Stimulated activated CD4-positive, alpha-beta T cell treated with anti-CD3 and anti-CD28 coated beads, Interleukin-15, amount 100 ng/mL, for 24 hours (primary cell): ENCODE results near the gene ULK4.
"Not testable (repeated sequence)": the region's sequence is repeated elsewhere in the genome, so short reads cannot be mapped to it uniquely, and the experiment has no call there.

Experiments used
- DNase-seq: peaks from one replicate; pipeline ENCODE4 v3.0.0-alpha.2; 2020

ULK4 gene

DNA sequence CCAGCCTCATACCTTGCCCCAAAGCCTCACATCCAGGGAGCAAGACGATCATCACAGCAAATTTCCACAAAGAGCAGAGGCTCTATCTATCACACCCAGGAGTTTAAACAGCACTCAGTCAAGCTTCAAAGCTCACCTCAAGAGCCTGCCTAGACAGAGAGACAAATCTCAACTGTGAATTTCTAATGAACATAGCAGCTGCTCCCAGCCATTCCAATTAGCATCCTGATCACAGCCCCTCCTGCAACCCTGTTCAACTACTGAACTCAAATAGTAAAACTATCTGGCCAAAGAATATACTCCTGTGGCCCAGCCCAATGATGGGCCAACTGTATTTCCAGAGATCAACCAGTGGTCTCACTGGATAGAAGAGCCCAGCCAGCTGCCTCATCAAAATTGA, 492.8 kb downstream of the ULK4 start:
- no peak for DNase-seq

DNA sequence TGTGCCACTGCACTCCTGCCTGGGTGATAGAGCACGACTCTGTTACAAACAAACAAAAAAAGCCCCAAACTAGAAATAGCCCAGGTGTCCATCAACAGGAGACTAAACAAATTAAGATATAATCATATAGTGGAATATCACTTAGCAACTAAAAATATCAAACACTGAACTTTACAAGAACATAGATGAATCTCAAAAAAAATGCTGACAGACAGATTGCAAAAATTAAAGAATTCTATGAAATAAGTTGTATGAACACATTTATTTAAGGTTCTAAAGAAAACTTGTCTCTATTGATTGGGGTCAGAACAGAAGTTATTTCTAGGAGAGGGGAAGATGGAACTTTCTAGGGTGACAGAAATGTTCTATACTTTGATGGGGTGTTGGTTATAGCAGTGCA, 494.4 kb downstream of the ULK4 start:
- DNase-seq: no peak

DNA sequence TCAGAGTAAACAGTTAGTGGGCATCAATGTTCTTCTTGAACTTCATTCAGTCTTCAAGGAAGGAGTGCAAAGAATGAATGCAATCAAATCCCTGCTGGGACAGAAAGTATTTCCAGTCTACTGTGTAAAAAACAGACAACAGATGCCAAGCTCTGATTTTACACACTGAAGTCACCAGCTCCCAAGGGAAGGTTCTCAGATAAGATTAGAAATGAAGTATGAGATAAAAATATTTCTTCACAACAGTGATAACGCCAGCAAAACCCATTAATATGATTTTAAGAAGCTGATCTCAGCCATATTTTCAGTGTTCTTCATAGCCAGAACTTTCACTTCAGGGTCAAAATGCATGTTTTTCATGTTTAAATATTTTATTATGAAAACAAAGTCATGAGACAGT, 497.0 kb downstream of the ULK4 start:
- no peak for DNase-seq

DNA sequence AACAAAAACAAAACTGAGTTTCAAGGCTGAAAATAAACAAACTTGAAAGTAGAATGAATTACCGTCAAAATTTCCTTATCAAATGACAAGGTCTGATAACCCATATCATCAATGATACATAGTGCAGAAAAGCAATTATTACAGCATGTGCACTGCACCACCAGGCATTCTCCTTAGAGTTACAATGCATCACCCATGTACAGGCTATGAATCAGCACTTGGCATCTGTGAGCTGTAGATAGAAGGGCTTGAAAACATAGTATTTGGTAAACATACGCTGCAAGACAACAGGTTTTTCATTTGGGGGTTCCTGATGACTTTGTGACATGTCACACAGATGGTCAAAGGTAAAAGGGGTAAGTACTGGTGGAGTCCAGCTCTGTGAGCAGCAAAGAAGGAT, 497.5 kb downstream of the ULK4 start:
- no peak for DNase-seq

DNA sequence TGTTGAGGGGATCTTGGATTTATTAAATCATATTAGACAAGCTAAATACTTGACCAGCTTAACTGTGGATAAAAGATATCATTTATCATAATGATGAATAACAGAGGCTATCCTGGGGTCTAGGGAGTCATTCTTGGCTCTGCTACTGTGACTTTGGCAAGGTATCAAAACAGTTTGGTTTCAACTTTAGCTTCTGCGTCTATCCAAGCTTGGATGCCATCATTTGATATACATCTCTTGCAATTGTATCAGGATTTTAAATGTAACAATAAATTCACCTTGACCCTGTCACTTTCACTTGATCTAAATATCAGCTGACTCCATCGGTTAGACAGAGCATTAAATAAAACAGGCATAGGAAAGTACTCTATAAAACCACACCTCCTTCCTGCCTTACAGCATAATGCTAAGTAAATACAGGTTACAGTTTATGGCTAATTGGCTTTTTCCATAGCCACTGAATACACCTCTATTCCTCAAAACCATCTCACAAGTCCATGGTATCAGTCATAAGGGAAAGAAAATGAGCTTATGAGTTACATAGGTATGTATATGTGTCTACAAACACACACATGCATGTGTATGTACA, 499.7 kb downstream of the ULK4 start:
- no peak for DNase-seq

DNA sequence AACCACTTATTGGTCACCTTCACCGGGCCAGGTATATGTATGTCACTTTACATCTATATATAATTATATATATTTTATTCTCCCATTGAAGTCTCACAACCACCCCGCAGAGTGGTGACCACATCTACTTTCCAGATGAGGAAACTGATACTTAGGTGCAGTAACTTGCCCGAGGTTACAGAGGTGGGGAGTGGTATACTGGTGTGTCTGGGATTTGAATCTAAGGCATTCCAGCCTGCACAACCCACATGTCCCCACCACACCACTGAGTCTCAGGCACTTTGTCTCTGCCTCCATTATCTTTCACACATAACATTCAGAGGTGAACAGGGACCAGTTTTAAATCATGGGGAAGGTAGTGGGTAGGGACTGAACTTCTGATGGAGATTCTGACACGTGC, 501.2 kb downstream of the ULK4 start:
- no peak for DNase-seq

DNA sequence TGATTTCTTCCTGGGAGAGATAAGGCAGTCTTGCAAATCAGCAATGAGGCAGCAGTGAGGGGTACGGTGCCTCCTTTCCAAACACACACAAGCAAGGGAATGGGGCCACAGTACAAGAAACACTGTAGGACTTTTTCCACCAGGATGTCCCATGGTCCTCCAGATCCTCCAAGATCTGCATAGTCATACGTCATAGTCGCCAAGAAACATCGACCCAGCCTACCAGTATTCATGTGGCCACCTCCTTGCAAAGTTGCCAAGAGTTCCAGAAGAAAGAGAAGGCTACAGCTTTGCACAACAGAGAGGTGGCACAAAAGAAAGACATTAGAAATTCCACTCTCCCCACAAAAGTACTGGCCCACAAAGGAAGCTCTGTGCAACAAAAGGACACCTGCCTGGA, 504.7 kb downstream of the ULK4 start:
- DNase-seq: no peak

DNA sequence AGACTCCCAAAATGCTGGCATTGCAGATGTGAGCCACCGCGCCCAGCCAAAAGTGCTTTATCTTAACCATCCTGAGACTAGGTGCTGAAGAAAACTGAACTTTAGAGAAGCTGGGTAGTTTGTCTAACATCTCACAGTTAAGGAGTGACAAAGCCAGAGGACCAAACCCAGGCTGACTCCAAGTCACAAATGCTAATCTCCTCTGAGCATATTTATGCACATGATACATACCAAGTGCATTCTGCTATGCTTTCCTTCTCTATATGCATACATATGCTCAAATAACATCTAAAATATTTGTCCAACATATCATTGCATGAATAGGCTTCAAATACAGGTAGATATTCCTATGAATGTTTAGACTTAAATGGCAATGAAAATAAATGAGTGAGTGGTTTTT, 505.7 kb downstream of the ULK4 start:
- DNase-seq: no peak

DNA sequence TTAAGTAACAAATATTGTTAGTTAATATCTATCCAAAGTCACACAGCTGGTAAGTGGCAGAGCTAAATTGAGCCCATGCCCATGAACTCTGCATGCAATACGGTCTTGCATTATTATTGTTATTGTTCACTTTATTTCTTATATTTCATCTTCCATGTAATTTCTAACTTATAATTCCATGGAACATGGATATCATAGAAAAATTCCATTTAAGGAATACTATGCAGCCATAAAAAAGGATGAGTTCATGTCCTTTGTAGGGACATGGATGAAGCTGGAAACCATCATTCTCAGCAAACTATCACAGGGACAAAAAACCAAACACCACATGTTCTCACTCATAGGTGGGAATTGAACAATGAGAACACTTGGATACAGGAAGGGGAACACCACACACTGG, 508.3 kb downstream of the ULK4 start:
- DNase-seq: not testable (repeated sequence)

DNA sequence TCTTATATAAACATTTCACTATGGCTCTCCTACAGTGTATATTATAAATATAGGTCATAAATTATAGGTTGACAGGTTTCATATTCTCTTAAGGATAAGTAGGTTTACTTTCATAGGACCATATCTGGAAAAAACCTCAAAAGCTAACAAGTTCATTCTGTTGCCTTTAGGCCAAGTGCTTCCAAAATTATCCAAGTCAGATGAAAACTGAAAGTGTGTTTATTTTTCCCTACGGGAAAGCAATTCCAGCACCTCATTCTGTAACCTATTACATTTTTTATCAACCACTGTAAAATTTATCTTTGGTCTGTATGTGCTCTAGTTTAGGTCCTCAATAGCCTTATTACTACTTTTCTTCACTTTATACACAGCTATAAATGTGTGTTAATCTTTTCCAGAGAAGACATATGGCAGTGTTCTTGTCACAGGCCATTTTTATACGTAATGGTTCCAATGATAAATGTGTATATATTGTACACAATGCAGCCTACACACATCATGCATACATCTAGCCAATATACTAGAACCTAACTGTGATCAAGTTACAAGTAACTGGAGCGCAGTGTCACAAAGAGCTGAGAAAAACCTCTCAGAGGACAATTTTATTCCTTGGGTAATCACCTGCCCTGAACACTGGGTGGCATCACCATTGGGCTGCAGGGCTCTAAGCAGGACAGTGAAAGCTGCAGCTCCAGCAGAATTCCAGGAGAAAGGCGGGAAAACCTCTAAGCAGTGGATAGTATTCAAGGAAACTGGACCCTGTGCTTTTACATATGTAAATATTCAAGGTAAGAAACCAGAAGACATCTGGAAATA, 511.3 kb downstream of the ULK4 start:
- DNase-seq: no peak

DNA sequence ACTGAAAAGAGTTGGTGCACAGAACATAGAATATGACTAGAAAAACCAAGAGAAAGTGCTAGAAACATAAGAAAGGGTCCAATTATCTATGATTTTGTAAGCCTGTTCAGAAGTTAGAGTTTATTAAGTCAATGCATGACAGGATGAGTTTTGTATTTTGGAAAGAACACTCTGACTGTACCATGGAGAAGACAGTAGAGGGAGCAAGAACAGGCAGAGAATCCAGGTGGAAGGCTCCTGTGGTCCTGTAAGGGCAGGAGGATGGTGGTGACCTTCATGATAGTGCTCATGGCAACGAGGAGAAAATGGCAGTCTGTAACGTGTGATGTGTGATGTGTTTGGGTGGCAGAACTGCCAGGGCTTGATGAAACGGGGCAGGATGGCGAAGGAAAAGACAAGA, 513.5 kb downstream of the ULK4 start:
- no peak for DNase-seq

DNA sequence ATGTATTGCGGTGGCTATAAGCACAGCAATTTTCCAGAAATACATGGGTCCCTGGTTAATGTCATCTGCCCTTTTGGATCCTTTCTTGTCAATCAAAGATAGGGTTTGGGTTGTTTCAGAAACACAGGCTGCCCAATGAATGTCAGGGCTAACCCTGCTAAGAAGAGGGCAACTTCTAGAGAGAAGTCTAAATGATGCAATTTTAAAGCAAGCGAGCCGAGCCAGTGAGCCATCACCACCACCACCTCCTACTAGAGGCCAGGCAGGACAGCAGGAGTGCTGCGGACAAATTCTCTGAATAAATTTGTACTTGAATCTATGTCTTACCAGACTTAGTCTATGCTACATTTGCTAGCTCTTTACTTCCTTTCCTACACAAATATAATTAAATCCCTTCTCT, 514.2 kb downstream of the ULK4 start:
- no peak for DNase-seq

DNA sequence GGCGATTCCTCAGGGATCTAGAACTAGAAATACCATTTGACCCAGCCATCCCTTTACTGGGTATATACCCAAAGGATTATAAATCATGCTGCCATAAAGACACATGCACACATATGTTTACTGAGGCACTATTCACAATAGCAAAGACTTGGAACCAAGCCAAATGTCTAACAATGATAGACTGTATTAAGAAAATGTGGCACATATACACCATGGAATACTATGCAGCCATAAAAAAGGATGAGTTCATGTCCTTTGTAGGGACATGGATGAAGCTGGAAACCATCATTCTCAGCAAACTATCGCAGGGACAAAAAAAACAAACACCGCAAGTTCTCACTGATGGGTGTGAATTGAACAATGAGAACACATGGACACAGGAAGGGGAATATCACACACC, 515.6 kb downstream of the ULK4 start:
- DNase-seq: not testable (repeated sequence)

DNA sequence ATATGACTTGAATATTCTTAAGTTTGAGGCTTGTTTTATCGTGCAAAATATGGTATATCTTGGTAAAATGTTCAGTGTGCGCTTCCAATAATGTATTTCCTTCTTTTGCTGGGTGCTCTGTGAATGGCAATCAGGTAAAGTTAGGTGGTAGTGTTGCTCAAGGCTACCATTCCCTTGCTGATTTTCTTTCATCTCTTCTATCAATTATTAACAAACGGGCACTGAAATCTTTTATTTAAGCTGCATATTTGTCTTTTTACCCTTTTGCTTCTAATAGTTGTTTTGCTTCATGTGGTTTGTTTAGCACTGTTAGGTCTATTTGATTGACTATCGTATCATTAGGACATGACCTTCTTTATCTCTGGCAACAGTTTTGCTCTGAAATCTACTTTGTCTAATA, 520.3 kb downstream of the ULK4 start:
- DNase-seq: no peak

DNA sequence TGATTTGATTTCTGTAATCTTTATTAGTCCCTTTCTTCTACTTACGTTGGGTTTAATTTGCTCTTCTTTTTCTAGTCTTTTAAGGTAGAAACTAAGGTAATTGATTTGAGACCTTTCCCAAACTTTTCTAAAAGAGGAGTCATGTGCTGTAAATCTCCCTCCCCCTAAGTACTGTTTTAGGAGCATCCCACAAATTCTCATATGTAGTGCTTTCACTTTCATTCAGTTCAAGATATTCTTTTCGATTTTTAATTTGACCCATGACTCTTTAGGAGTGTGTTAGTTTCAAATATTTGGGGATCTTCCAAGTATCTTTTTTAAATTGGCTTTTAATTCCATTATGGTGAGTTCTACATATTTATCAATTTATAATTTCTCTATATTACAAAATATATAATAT, 520.8 kb downstream of the ULK4 start:
- no peak for DNase-seq

DNA sequence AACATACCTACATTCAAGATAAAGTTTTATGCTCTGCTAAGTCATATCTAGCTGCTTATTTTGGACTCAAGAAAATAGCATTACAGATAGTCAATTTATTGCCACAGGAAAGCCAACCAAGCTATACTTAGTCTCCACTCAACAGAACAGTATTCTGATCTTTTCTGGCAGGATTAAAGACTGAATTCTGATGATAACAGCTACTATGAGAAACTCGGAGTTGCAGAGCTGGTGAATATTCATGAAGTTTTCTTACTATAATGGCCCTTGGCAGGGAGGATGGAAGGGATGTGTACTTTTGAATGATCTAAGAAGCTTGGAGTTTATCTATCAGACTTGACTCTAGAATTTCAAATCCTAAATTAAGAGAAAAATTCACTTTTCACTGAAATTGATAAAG, 524.9 kb downstream of the ULK4 start:
- DNase-seq: no peak

DNA sequence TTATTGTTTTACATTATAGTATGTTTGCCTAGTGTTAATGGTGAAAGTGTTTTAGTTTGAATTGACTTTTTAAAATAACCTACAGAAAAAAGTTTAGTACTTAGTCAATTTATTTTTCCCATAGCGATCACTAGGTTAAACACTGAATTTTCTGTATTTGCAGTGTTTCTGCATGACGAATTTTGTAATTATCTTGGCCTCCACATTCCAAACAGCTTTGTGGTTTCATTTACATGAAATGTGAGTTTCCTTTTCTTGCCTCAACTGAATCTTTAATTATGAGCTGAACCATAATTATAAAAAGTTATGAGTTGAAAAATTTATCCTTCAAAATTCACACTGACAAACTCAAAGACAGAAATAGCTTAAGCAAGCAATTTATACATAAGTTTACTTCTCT, 527.1 kb downstream of the ULK4 start:
- DNase-seq: no peak

DNA sequence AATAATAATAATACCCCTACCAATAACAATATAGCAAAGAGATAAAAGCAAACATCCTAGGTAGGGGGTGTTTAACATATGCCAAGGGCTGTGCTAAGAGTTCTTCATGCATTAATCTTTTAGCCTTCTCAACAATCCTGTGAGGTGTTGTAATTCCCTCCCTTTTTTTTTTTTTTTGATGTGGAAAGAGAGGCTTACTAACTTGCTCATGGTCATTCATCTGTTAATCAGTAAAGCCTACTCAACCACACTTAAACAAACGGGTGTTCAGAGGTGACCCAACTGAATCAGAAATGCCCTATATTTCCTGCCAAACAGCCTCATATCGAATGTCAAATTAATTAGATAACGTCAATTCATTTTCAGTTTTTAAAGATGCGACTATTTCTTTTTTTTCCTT, 530.5 kb downstream of the ULK4 start:
- no peak for DNase-seq

DNA sequence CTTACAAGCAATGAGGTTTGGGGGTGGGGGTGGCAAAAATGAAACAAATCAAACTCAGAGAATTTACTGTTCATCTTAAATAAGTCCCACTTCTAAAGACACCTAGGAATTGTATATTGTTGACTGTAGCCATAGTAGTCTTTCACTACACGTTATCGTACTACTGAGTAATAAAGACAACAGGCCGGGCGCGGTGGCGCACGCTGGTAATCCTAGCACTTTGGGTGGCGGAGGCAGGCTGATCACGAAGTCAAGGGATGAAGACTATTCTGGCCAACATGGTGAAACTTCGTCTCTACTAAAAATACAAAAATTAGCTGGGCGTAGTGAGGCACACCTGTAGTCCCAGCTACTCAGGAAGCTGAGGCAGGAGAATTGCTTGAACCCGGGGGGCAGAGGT, 531.0 kb downstream of the ULK4 start:
- DNase-seq: no peak

DNA sequence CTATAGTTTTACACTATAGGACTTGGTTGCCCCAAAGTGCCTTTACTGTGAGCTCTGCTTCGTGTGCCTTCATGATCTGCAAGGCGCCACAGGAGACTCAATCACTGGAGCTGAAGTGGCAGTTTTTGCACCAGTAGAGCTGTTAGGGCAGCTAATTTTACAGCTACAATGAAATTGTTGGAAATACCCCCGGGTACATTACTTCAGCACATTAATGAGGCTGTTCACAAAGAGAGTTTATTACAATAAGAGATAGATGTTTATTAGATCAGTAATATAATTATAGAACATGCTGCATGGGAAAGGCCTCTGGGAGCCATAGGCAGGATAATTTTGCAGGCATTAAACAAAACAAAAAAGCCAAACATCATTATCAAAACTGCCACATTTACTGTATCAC, 531.5 kb downstream of the ULK4 start:
- DNase-seq: no peak

DNA sequence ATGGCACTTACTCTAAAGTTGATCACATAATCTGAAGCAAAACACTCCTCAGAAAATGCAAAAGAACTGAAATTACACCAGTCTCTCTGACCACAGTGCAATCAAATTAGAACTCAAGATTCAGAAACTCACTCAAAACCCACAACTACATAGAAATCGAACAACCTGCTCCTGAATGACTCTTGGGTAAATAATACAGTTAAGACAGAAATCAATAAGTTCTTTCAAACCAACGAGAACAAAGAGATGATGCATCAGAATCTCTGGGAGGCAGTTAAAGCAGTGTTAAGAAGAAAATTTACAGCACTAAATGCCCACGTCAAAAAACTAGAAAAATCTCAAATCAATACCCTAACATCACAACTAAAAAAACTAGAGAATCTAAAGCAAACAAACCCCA, 535.4 kb downstream of the ULK4 start:
- no peak for DNase-seq

DNA sequence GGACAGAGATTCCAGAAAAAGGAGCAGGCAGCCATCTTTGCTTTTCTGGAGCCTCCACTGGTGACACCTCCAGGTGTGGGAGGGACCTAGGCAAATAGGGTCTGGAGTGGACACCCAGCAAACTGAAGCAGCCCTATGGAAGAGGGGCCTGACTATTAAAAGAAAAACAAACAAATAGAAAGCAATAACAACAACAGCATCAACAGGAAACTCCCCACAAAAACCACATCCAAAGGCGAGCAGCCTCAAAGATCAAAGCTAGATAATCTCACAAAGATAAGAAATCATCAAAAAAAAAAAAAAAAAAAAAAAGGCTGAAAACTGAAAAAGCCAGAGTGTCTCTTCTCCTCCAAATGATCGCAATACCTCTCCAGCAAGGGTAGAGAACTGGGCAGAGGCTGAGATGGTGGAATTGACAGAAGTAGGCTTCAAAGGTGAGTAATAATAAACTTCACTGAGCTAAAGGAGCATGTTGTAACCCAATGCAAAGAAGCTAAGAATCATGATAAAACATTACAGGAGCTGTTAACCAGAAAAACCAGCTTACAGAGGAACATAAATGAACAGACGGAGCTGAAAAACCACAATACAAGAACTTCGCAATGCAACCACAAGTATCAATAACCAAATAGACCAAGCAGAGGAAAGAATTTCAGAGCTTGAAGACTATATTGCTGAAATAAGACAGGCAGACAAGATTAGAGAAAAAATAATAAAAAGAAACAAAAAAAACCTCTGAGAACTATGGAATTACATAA, 537.2 kb downstream of the ULK4 start:
- DNase-seq: no peak

DNA sequence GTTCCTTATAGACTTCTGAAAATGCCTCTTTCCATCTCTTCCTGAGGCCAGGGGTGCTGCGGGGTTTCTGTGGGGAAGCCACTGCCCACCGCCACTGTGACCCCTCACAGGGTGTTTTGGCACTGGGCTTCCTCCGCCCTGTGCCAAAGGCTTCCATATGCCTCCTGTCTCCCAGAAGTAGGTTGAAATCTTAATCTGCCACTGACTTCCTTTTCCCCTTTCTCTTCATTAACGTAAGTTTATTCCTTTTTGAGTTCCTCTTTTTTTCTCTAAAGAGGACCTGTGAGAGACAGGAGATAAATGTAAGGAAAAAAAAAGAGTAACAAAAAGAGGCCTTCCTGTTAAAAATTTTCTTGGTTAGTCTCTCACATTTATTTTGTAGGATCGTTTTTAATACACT, 542.1 kb downstream of the ULK4 start:
- no peak for DNase-seq

DNA sequence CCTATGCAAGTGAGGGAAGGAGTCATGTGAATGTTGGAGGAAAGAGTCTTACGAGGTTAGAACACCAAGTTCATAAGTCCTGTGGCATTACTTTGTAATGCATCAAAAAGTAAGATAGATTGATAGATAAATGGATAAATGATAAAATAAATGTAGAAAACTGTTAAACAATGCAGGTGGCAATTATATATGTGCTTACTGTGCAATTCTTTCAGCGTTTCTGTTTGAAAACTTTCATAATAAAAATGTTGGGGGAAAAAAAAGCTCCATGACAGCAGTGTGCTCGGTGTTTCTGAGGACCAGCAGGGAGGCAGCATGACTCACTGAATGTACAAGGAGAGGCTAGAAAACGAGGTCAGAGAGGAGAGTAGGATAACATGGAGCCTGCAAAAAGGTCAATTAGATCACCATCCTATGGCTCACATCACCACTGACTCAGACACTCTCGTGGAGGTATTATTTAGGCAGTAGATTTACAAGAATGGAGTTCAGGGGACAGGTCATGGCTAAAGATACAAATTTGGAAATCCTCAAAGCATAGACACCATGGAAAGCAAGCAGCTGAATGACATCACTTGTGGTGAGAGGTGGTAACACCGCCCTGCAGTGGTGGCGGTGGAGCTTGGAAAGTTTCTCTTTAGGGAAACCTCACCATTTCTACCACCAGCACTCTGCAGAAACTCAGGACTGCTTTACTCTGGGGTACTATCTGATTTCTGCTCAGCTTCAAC, 542.8 kb downstream of the ULK4 start:
- DNase-seq: peak; percentile 27
